Muscle layer of duodenum (tissue), 2 donors: Measurements from ENCODE around the gene KRTAP9-1.
"Not testable (repeated sequence)": the region's sequence is repeated elsewhere in the genome, so short reads cannot be mapped to it uniquely, and the experiment has no call there.

Experiments used
- H3K27ac ChIP-seq: one replicate; pipeline ENCODE4 v1.7.0; 2013; ENCODE audit warnings: mild to moderate bottlenecking, low read length
- H3K27me3 ChIP-seq: one replicate; pipeline ENCODE4 v1.7.0; 2013; ENCODE audit warnings: low read depth, mild to moderate bottlenecking, control low read depth, low read length
- H3K36me3 ChIP-seq, 2 donors: one replicate each; pipeline ENCODE4 v1.7.0; 2013; ENCODE audit warnings: low read length in 2 of 2, control low read depth in 1 of 2, mild to moderate bottlenecking in 1 of 2; ENCODE audit not compliant: insufficient read depth in 2 of 2, control insufficient read depth in 1 of 2
- H3K4me1 ChIP-seq, 2 donors: one replicate each; pipeline ENCODE4 v1.7.0; 2013; ENCODE audit warnings: low read length in 2 of 2, mild to moderate bottlenecking in 2 of 2, control low read depth in 1 of 2, moderate library complexity in 1 of 2; ENCODE audit not compliant: insufficient read depth in 2 of 2, control insufficient read depth in 1 of 2
- H3K4me3 ChIP-seq, 2 donors: one replicate each; pipeline ENCODE4 v1.7.0; 2013; ENCODE audit warnings: low read length in 2 of 2, low read depth in 1 of 2, mild to moderate bottlenecking in 1 of 2
- H3K9me3 ChIP-seq, 2 donors: one replicate each; pipeline ENCODE4 v1.7.0; 2013; ENCODE audit warnings: low read length in 2 of 2, control low read depth in 1 of 2, mild to moderate bottlenecking in 1 of 2; ENCODE audit not compliant: control insufficient read depth in 1 of 2
- donor health status: healthy.

The KRTAP9-1 gene

GRCh38 chr17:41160190-41160589 lies 29.5 kb upstream of the KRTAP9-1 start:
- not testable (repeated sequence) for H3K4me1 ChIP-seq, H3K4me3 ChIP-seq, H3K27me3 ChIP-seq, H3K36me3 ChIP-seq, H3K9me3 ChIP-seq, H3K27ac ChIP-seq

GRCh38 chr17:41160648-41161047 lies 29.0 kb upstream of the KRTAP9-1 start, which contains the start of gene KRTAP4-4:
KRTAP4-4 (minus strand) TSS chr17:41160748; CDS start chr17:41160691, 57 bp downstream.
- Histone ChIP-seq H3K9me3 (no peaks in the 10 kb centered on the region), H3K36me3 (no peaks in the 10 kb centered on the region), H3K27ac (no peak within 1 kb of the TSS), H3K4me1 (no peaks in the 10 kb centered on the region), H3K27me3 (no peaks in the 10 kb centered on the region), H3K4me3 (no peak within 1 kb of the TSS)

GRCh38 chr17:41163828-41164227 lies 25.9 kb upstream of the KRTAP9-1 start:
- Histone ChIP-seq H3K27ac (no peak overlapping the region), H3K9me3 (no peaks in the 10 kb centered on the region), H3K36me3 (no peaks in the 10 kb centered on the region), H3K4me1 (no peaks in the 10 kb centered on the region), H3K4me3 (no peak overlapping the region), H3K27me3 (no peaks in the 10 kb centered on the region)

GRCh38 chr17:41167561-41167960 lies 22.1 kb upstream of the KRTAP9-1 start:
- Histone ChIP-seq H3K4me3 (no peak overlapping the region), H3K4me1 (no peaks in the 10 kb centered on the region), H3K9me3 (no peaks in the 10 kb centered on the region), H3K36me3 (no peaks in the 10 kb centered on the region), H3K27ac (no peak overlapping the region), H3K27me3 (no peaks in the 10 kb centered on the region)

GRCh38 chr17:41168121-41168520 lies 21.6 kb upstream of the KRTAP9-1 start, which contains the start of gene KRTAP4-3:
KRTAP4-3 (minus strand) TSS chr17:41168221; CDS start chr17:41168172, 49 bp downstream.
- no peaks in the 10 kb centered on the region for H3K27me3 ChIP-seq
- no peaks in the 10 kb centered on the region for H3K9me3 ChIP-seq
- H3K36me3 ChIP-seq: no peaks in the 10 kb centered on the region
- no peaks in the 10 kb centered on the region for H3K4me1 ChIP-seq
- H3K4me3 ChIP-seq: no peak within 1 kb of the TSS
- no peak within 1 kb of the TSS for H3K27ac ChIP-seq

- Histone ChIP-seq H3K4me3 (no peak overlapping the region), H3K27ac (no peak overlapping the region), H3K36me3 (no peaks in the 10 kb centered on the region), H3K27me3 (no peaks in the 10 kb centered on the region), H3K9me3 (no peaks in the 10 kb centered on the region), H3K4me1 (no peaks in the 10 kb centered on the region)
Observed at GRCh38 chr17:41171886-41172285, 17.8 kb upstream of the KRTAP9-1 start.

GRCh38 chr17:41176744-41177387 lies 12.8 kb upstream of the KRTAP9-1 start:
- no peaks in the 10 kb centered on the region for H3K9me3 ChIP-seq
- no peak overlapping the region for H3K4me3 ChIP-seq
- no peaks in the 10 kb centered on the region for H3K4me1 ChIP-seq
- H3K36me3 ChIP-seq: no peaks in the 10 kb centered on the region
- H3K27me3 ChIP-seq: no peaks in the 10 kb centered on the region
- no peak overlapping the region for H3K27ac ChIP-seq

GRCh38 chr17:41177727-41178271 lies 11.9 kb upstream of the KRTAP9-1 start, which contains the start of gene KRTAP4-2:
KRTAP4-2 (minus strand) TSS chr17:41178221; CDS start chr17:41178164, 57 bp downstream.
- no peaks in the 10 kb centered on the region for H3K9me3 ChIP-seq
- H3K4me3 ChIP-seq: no peak within 1 kb of the TSS
- H3K27ac ChIP-seq: no peak within 1 kb of the TSS
- H3K36me3 ChIP-seq: no peaks in the 10 kb centered on the region
- no peaks in the 10 kb centered on the region for H3K27me3 ChIP-seq
- H3K4me1 ChIP-seq: no peaks in the 10 kb centered on the region

- H3K4me1 ChIP-seq: no peaks in the 10 kb centered on the region
- H3K9me3 ChIP-seq: no peaks in the 10 kb centered on the region
- H3K4me3 ChIP-seq: no peak overlapping the region
- H3K36me3 ChIP-seq: no peaks in the 10 kb centered on the region
- no peak overlapping the region for H3K27ac ChIP-seq
- H3K27me3 ChIP-seq: no peaks in the 10 kb centered on the region
Observed at GRCh38 chr17:41178341-41178740, 11.3 kb upstream of the KRTAP9-1 start.

- H3K36me3 ChIP-seq: no peaks in the 10 kb centered on the region
- H3K4me3 ChIP-seq: no peak overlapping the region
- H3K27me3 ChIP-seq: no peaks in the 10 kb centered on the region
- no peaks in the 10 kb centered on the region for H3K9me3 ChIP-seq
- no peaks in the 10 kb centered on the region for H3K4me1 ChIP-seq
- H3K27ac ChIP-seq: no peak overlapping the region
Observed at GRCh38 chr17:41178843-41179616, 10.7 kb upstream of the KRTAP9-1 start.

GRCh38 chr17:41184480-41184961 lies 5.2 kb upstream of the KRTAP9-1 start, which contains the start of gene KRTAP4-1:
KRTAP4-1 (minus strand) TSS chr17:41184911; CDS start chr17:41184854, 57 bp downstream.
- no peaks in the 10 kb centered on the region for H3K27me3 ChIP-seq
- H3K36me3 ChIP-seq: no peaks in the 10 kb centered on the region
- no peaks in the 10 kb centered on the region for H3K4me1 ChIP-seq
- H3K4me3 ChIP-seq: no peak within 1 kb of the TSS
- no peaks in the 10 kb centered on the region for H3K9me3 ChIP-seq
- no peak within 1 kb of the TSS for H3K27ac ChIP-seq
